Sigmoid colon (tissue), 7 donors: Measurements from ENCODE around the gene DEFB131B. TPM values are rescaled to one million over a fixed set of nuclear protein-coding genes. Genes with fewer than 3 reads are reported as not detected.
A peak's percentile ranks its signal among the peaks of the same experiment; 100 is the strongest.
"Not testable (repeated sequence)": the region's sequence is repeated elsewhere in the genome, so short reads cannot be mapped to it uniquely, and the experiment has no call there.

Experiments
- DNase-seq: peaks from one replicate; pipeline ENCODE4 v3.0.0-alpha.2; 2019
- H3K27ac ChIP-seq, 4 donors: fragments of 200-600 bp; sonication (generic); one replicate each; pipeline ENCODE4 v1.5.1; 2016 to 2019; ENCODE audit warnings: mild to moderate bottlenecking in 1 of 4
- H3K27me3 ChIP-seq, 3 donors: fragments of 200-600 bp; sonication (generic); one replicate each; pipeline ENCODE4 v1.5.1; 2019; ENCODE audit warnings: mild to moderate bottlenecking in 1 of 3
- H3K36me3 ChIP-seq, 4 donors: fragments of 200-600 bp; sonication (generic); one replicate each; pipeline ENCODE4 v1.5.1; 2016 to 2019
- H3K4me1 ChIP-seq, 4 donors: fragments of 200-600 bp; sonication (generic); one replicate each; pipeline ENCODE4 v1.5.1; 2017 to 2019
- H3K4me3 ChIP-seq, 4 donors: fragments of 200-600 bp; sonication (generic); one replicate each; pipeline ENCODE4 v1.5.1; 2017 to 2019; ENCODE audit warnings: mild to moderate bottlenecking in 2 of 4, moderate library complexity in 1 of 4
- H3K9me3 ChIP-seq, 4 donors: fragments of 200-600 bp in 3 of 4; sonication (generic) in 3 of 4; one replicate each; pipeline versions ENCODE4 v1.5.1 to v1.6.1; 2013 to 2019
- CTCF ChIP-seq, 4 experiments: fragments of 450-650 bp in 3 of 4; fragments of 200-600 bp in 1 of 4; IDR thresholded peaks; one replicate each; pipeline ENCODE4 v1.5.1; 2016 to 2019; ENCODE audit warnings: antibody characterized with exemption in 4 of 4, mild to moderate bottlenecking in 3 of 4, moderate library complexity in 2 of 4
- WGBS, 2 donors: extraction: QIAGEN DNeasy Blood & Tissue Kit; methylation state at CpG; one replicate each; pipeline ENCODE4 v1.1.7; 2013; 5-methylcytosine and 5-hydroxymethylcytosine counted together
- intact Hi-C: fragments of 100-400 bp; cut with DNase I; formaldehyde crosslinking; loops from one replicate; pipeline ENCODE4 v1.15.1; 2023
- polyA plus RNA-seq, 3 donors: library from polyadenylated mRNA; stranded (reverse); fragments of 200-250 nt; gene quantifications; one replicate each; pipeline ENCODE4 v1.2.3, GENCODE V29; 2013
- total RNA-seq, 4 donors: library from RNA; depleted of rRNA; stranded (reverse); fragments of >200 nt; gene quantifications; one replicate each; pipeline ENCODE4 v1.1.0, GENCODE V29; 2016
- donor health status: healthy with polysubstance abuse.
- donor health status: Bipolar disorder and iron deficiency.
- donor health status: healthy.

Gene DEFB131B
- total and polyA plus RNA-seq, 7 donors, result not detected

GRCh38 chr11:71863978-71864627 lies 14.2 kb upstream of the DEFB131B start:
- intact Hi-C loops, DNase-seq, H3K4me1 ChIP-seq, H3K36me3 ChIP-seq, H3K4me3 ChIP-seq, H3K27me3 ChIP-seq, H3K9me3 ChIP-seq, H3K27ac ChIP-seq: not testable (repeated sequence)
- 54 to 58% methylated on average over 3 of the region's 3 CpGs for WGBS, 2 donors
- TF ChIP-seq CTCF (IDR thresholded peaks at IDR 0.05), result peak in 1 of 4 experiments; percentile 13

GRCh38 chr11:71867209-71867608 lies 11.0 kb upstream of the DEFB131B start:
- H3K27me3 ChIP-seq, H3K36me3 ChIP-seq, DNase-seq, H3K27ac ChIP-seq, intact Hi-C loops, H3K9me3 ChIP-seq, H3K4me3 ChIP-seq, H3K4me1 ChIP-seq: not testable (repeated sequence)
- WGBS, 2 donors, result 93 to 97% methylated on average over 1 of the region's 1 CpG

- H3K9me3 ChIP-seq, H3K36me3 ChIP-seq, H3K27ac ChIP-seq, DNase-seq, intact Hi-C loops, H3K4me3 ChIP-seq, H3K27me3 ChIP-seq, H3K4me1 ChIP-seq: not testable (repeated sequence)
- 89 to 92% methylated on average over 3 of the region's 3 CpGs for WGBS, 2 donors
Measured at GRCh38 chr11:71869931-71870330, 8.3 kb upstream of the DEFB131B start.

- DNase-seq, H3K9me3 ChIP-seq, H3K27me3 ChIP-seq, H3K4me1 ChIP-seq, intact Hi-C loops, H3K27ac ChIP-seq, H3K36me3 ChIP-seq, H3K4me3 ChIP-seq: not testable (repeated sequence)
Measured at GRCh38 chr11:71870661-71871060, 7.6 kb upstream of the DEFB131B start.

- DNase-seq, H3K27ac ChIP-seq, H3K4me3 ChIP-seq, H3K27me3 ChIP-seq, H3K4me1 ChIP-seq, H3K9me3 ChIP-seq, H3K36me3 ChIP-seq, intact Hi-C loops: not testable (repeated sequence)
- WGBS, 2 donors, result 54 to 80% methylated on average over 2 of the region's 2 CpGs
Measured at GRCh38 chr11:71876262-71876661, 2.0 kb upstream of the DEFB131B start.

- H3K36me3 ChIP-seq, H3K4me1 ChIP-seq, DNase-seq, H3K4me3 ChIP-seq, H3K9me3 ChIP-seq, H3K27ac ChIP-seq, intact Hi-C loops, H3K27me3 ChIP-seq: not testable (repeated sequence)
- WGBS, 2 donors, result 95 to 97% methylated on average over 12 of the region's 12 CpGs
Measured at GRCh38 chr11:71885806-71886205, 7.6 kb downstream of the DEFB131B start.

GRCh38 chr11:71888335-71889010 lies 10.2 kb downstream of the DEFB131B start:
- H3K36me3 ChIP-seq, H3K4me1 ChIP-seq, H3K4me3 ChIP-seq, DNase-seq, H3K27me3 ChIP-seq, H3K27ac ChIP-seq, intact Hi-C loops, H3K9me3 ChIP-seq: not testable (repeated sequence)
- 87 to 92% methylated on average over 14 of the region's 14 CpGs for WGBS, 2 donors

GRCh38 chr11:71889181-71889872 lies 11.1 kb downstream of the DEFB131B start:
- DNase-seq, intact Hi-C loops, H3K27me3 ChIP-seq, H3K4me3 ChIP-seq, H3K4me1 ChIP-seq, H3K27ac ChIP-seq, H3K9me3 ChIP-seq, H3K36me3 ChIP-seq: not testable (repeated sequence)
- 70 to 92% methylated on average over 14 of the region's 14 CpGs for WGBS, 2 donors
